ENCODE measurements around the gene PPP1R1C.
A peak's percentile ranks its signal among the peaks of the same experiment; 100 is the strongest.

PPP1R1C gene

GRCh38 chr2:182077448-182078142 is 91.9 kb downstream of the PPP1R1C start:
- in situ Hi-C loops (cut with HindIII; ENCODE audit: low pct_ligation_motif_present, low pct_unique_long_range_greater_than_20kb, low sequenced_read_pairs), result loop anchor here (25.0 kb wide), 1 partner anchor 315 kb away; no protein-coding TSS in a partner anchor

GRCh38 chr2:182078988-182079602 is 93.4 kb downstream of the PPP1R1C start:
- no peak for DNase-seq
- in situ Hi-C loops (cut with HindIII; ENCODE audit: low pct_ligation_motif_present, low pct_unique_long_range_greater_than_20kb, low sequenced_read_pairs), result loop anchor here (25.0 kb wide), 1 partner anchor 317 kb away; no protein-coding TSS in a partner anchor

More at GRCh38 chr2:182077448-182078142, 91.9 kb downstream of the PPP1R1C start:
- DNase-seq, result peak; percentile 83

GRCh38 chr2:182080493-182080892 is 94.8 kb downstream of the PPP1R1C start:
- in situ Hi-C loops (cut with HindIII; ENCODE audit: low pct_ligation_motif_present, low pct_unique_long_range_greater_than_20kb, low sequenced_read_pairs), result loop anchor here (25.0 kb wide), 1 partner anchor 318 kb away; no protein-coding TSS in a partner anchor
- no peak for DNase-seq

- in situ Hi-C loops (cut with HindIII; ENCODE audit: low pct_ligation_motif_present, low pct_unique_long_range_greater_than_20kb, low sequenced_read_pairs), result loop anchor here (25.0 kb wide), 1 partner anchor 319 kb away; no protein-coding TSS in a partner anchor
- no peak for DNase-seq
These were observed 96.1 kb downstream of the PPP1R1C start for GRCh38 chr2:182081602-182082260.

GRCh38 chr2:182088681-182089320 is 103.1 kb downstream of the PPP1R1C start:
- DNase-seq, result no peak
- in situ Hi-C loops (cut with HindIII; ENCODE audit: low pct_ligation_motif_present, low pct_unique_long_range_greater_than_20kb, low sequenced_read_pairs), result loop anchor here (25.0 kb wide), 1 partner anchor 326 kb away; no protein-coding TSS in a partner anchor

GRCh38 chr2:182090486-182090885 is 104.8 kb downstream of the PPP1R1C start:
- in situ Hi-C loops (cut with HindIII; ENCODE audit: low pct_ligation_motif_present, low pct_unique_long_range_greater_than_20kb, low sequenced_read_pairs), result loop anchor here (25.0 kb wide), 1 partner anchor 328 kb away; no protein-coding TSS in a partner anchor
- no peak for DNase-seq

- no peak for DNase-seq
- in situ Hi-C loops (cut with HindIII; ENCODE audit: low pct_ligation_motif_present, low pct_unique_long_range_greater_than_20kb, low sequenced_read_pairs), result loop anchor here (25.0 kb wide), 1 partner anchor 335 kb away; no protein-coding TSS in a partner anchor
These were observed 112.0 kb downstream of the PPP1R1C start for GRCh38 chr2:182097571-182098164.

- in situ Hi-C loops (cut with HindIII; ENCODE audit: low pct_ligation_motif_present, low pct_unique_long_range_greater_than_20kb, low sequenced_read_pairs), result loop anchor here (25.0 kb wide), 1 partner anchor 336 kb away; no protein-coding TSS in a partner anchor
These were observed 113.0 kb downstream of the PPP1R1C start for GRCh38 chr2:182098648-182099047.

GRCh38 chr2:182101263-182101662 is 115.6 kb downstream of the PPP1R1C start:
- no peak for DNase-seq
- in situ Hi-C loops (cut with HindIII; ENCODE audit: low pct_ligation_motif_present, low pct_unique_long_range_greater_than_20kb, low sequenced_read_pairs), result no loop called here

More at GRCh38 chr2:182098648-182099047, 113.0 kb downstream of the PPP1R1C start:
- DNase-seq, result no peak

- in situ Hi-C loops (cut with HindIII; ENCODE audit: low pct_ligation_motif_present, low pct_unique_long_range_greater_than_20kb, low sequenced_read_pairs), result no loop called here
- DNase-seq, result no peak
These were observed 117.9 kb downstream of the PPP1R1C start for GRCh38 chr2:182103526-182103925.

GRCh38 chr2:182110347-182110746 is 124.7 kb downstream of the PPP1R1C start:
- DNase-seq, result no peak
- in situ Hi-C loops (cut with HindIII; ENCODE audit: low pct_ligation_motif_present, low pct_unique_long_range_greater_than_20kb, low sequenced_read_pairs), result no loop called here

- no peak for DNase-seq
These were observed 127.7 kb downstream of the PPP1R1C start for GRCh38 chr2:182113334-182113733.

GRCh38 chr2:182115258-182115657 is 129.6 kb downstream of the PPP1R1C start:
- in situ Hi-C loops (cut with HindIII; ENCODE audit: low pct_ligation_motif_present, low pct_unique_long_range_greater_than_20kb, low sequenced_read_pairs), result no loop called here
- no peak for DNase-seq

More at GRCh38 chr2:182113334-182113733, 127.7 kb downstream of the PPP1R1C start:
- in situ Hi-C loops (cut with HindIII; ENCODE audit: low pct_ligation_motif_present, low pct_unique_long_range_greater_than_20kb, low sequenced_read_pairs), result no loop called here

GRCh38 chr2:182116774-182117173 is 131.1 kb downstream of the PPP1R1C start:
- in situ Hi-C loops (cut with HindIII; ENCODE audit: low pct_ligation_motif_present, low pct_unique_long_range_greater_than_20kb, low sequenced_read_pairs), result no loop called here
- DNase-seq, result no peak

GRCh38 chr2:182117196-182117595 is 131.5 kb downstream of the PPP1R1C start:
- in situ Hi-C loops (cut with HindIII; ENCODE audit: low pct_ligation_motif_present, low pct_unique_long_range_greater_than_20kb, low sequenced_read_pairs), result no loop called here

GRCh38 chr2:182128821-182129707 is 143.4 kb downstream of the PPP1R1C start:
- DNase-seq, result no peak
- in situ Hi-C loops (cut with HindIII; ENCODE audit: low pct_ligation_motif_present, low pct_unique_long_range_greater_than_20kb, low sequenced_read_pairs), result no loop called here

More at GRCh38 chr2:182117196-182117595, 131.5 kb downstream of the PPP1R1C start:
- peak; percentile 63 for DNase-seq

- in situ Hi-C loops (cut with HindIII; ENCODE audit: low pct_ligation_motif_present, low pct_unique_long_range_greater_than_20kb, low sequenced_read_pairs), result no loop called here
- DNase-seq, result peak; percentile 31
These were observed 147.0 kb downstream of the PPP1R1C start for GRCh38 chr2:182132605-182133004.
